Activated CD8-positive, alpha-beta memory T cell treated with anti-CD3 and anti-CD28 coated beads, Interleukin-2, amount 50 U/mL, for 4 hours (primary cell): ENCODE data around the gene ABTB2.

Experiments used
- DNase-seq: peaks from one replicate; pipeline ENCODE4 v3.0.0-alpha.2; 2020

ABTB2 gene

GRCh38 chr11:34206407-34207300, 151.2 kb downstream of the ABTB2 start:
- no peak for DNase-seq

GRCh38 chr11:34205326-34206035, 152.3 kb downstream of the ABTB2 start:
- no peak for DNase-seq

GRCh38 chr11:34204396-34205279, 153.2 kb downstream of the ABTB2 start:
- no peak for DNase-seq

GRCh38 chr11:34203377-34203871, 154.4 kb downstream of the ABTB2 start:
- no peak for DNase-seq

DNA sequence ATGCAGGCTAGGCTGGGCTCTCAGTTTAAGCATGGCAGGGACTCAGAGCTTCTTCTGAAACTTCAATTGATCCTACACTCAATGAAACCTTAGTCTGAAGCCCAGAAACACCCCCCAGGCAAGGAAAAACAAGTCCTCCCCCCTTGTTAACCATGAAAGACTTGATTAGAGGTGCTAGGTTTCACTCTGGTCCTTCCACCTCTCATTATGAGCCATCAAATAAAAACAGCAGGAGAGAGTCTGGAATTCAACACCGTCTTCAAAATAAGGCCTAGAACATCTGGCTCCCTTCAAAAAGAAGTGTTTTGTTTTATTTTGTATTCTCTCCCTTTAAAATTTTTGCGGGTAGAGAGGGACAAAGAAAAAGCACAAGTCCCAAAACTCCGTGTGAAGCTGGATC, 156.7 kb downstream of the ABTB2 start:
- DNase-seq = no peak

DNA sequence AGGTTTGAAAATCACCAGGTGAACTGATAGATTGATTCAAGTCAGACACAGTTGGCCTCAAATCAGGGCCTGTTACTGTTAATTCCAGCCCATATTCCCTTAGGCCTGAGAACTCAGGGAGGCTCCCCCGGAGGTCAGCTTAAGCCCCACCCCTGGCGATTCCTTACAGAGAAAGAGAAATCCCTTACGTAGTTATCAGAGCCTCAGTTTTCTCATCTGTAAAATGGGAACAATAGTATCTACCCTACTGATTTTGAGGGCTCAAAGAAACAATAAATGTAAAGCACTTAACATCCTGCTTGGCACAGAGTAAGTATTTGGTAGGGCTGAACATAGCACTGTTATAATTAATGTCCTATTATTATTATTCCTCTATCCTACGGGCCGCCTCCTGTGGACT, 158.3 kb downstream of the ABTB2 start:
- no peak for DNase-seq

GRCh38 chr11:34198523-34198922, 159.3 kb downstream of the ABTB2 start:
- no peak for DNase-seq

DNA sequence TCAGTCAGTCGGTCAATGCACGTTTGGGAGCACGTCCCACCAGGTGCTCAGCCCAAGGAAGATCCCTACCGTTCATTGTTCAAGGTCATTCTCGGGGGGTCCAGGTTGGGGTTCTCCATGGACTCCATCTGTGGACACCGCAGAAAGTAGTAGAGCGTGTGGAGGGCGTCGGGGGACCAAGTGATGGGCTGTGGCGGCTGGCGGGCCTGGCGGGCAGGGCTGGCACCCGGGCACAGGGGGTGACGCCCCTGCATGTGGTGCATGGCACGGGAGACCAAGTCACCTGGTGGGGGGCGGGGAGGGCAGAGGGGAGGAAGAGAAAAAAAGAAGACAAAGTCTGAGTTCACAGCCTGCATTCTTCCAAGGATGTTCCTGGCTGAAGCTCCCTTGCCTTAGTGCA, 160.6 kb downstream of the ABTB2 start:
- no peak for DNase-seq

GRCh38 chr11:34194576-34195335, 163.1 kb downstream of the ABTB2 start:
- no peak for DNase-seq

GRCh38 chr11:34192481-34193401, 165.1 kb downstream of the ABTB2 start:
- no peak for DNase-seq

DNA sequence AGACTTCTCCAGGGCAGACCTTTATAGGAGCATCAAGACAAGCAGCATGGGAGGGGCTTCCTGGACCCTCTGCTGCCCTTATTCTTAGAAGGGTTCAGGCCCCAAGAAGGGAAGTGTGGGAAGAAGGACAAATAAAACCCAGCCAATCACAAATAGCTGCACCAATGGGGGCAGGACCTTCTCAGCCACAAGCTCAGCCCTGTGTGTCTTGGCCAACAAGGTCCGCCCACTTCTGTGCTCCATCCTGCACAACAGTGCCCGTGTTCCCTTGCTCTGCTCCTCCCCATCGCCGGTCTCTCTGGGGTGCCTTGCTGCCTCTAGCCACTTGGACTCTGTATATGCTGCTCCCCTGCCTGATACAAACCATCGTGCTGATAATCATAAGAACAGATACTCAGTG, 166.2 kb downstream of the ABTB2 start:
- no peak for DNase-seq

- no peak for DNase-seq
These were observed 167.3 kb downstream of the ABTB2 start for GRCh38 chr11:34190192-34191139.

DNA sequence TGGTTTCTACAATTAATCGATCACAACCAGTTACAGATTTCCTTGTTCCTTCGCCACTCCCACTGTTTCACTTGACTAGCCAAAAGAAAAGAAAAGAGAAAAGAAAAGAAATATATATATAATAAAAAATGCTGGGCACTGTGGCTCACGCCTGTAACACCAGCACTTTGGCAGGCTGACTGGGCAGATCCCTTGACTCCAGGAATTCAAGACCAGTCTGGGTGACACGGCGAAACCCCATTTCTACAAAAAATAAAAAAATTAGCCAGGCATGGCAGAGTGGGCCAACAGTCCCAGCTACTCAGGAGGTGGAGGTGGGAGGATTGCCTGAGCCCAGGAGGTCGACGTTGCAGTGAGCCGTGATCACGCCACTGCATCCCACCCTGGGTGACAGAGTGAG, 168.6 kb downstream of the ABTB2 start:
- DNase-seq = no peak

- DNase-seq = no peak
These were observed 169.6 kb downstream of the ABTB2 start for GRCh38 chr11:34188181-34188580.

- DNase-seq = no peak
These were observed 171.6 kb downstream of the ABTB2 start for GRCh38 chr11:34185926-34186841.

GRCh38 chr11:34184505-34185015, 173.2 kb downstream of the ABTB2 start:
- no peak for DNase-seq

- DNase-seq = no peak
These were observed 173.9 kb downstream of the ABTB2 start for GRCh38 chr11:34183848-34184391.
